Endothelial cell of umbilical vein (primary cell): ENCODE data around the gene ITGB8. TPM values are rescaled to one million over a fixed set of nuclear protein-coding genes. Genes with fewer than 3 reads are reported as not detected.

ENCODE experiments used
- BruUV-seq: library from RNA; stranded (reverse); fragments of 400-500 nt; replicated peaks from 2 replicates; lab custom pipeline; 2021; lab: Mats Ljungman, UMichigan
- CTCF ChIA-PET: fragments of 300-600, 350-600 bp; sonication (Branson Sonifier 250); formaldehyde crosslinking; loops from one replicate; lab custom pipeline; 2021; ENCODE audit warnings: antibody characterized with exemption, inconsistent platforms; lab: Charles Lee
- POLR2A ChIA-PET: fragments of 300-600, 350-600 bp; sonication (Branson Sonifier 250); formaldehyde crosslinking; loops from one replicate; lab custom pipeline; 2021; ENCODE audit warnings: antibody characterized with exemption, inconsistent platforms; lab: Charles Lee
- DNase-seq: peaks from one replicate; pipeline ENCODE4 v3.0.0-alpha.2; 2011; ENCODE audit warnings: low read depth, low spot score
- FAIRE-seq: peaks from 2 replicates; lab custom pipeline; 2011; peaks lifted over from hg19 to GRCh38; lab: Jason Lieb, UNC
- H2AFZ ChIP-seq: 2 replicates; pipeline ENCODE4 v1.6.0; 2012; ENCODE audit warnings: low read depth, low read length, control low read depth, inconsistent platforms
- H3K27ac ChIP-seq: 2 replicates; pipeline ENCODE4 v1.5.1; 2011; ENCODE audit warnings: low read depth, mild to moderate bottlenecking, control low read depth, low read length, moderate library complexity; ENCODE audit not compliant: insufficient read depth
- H3K27me3 ChIP-seq, 2 experiments: 2 replicates each; pipeline versions ENCODE4 v1.6.0 to v1.6.1; 2011; ENCODE audit warnings: low read length in 2 of 2, mixed read lengths in 1 of 2; ENCODE audit not compliant: control insufficient read depth in 2 of 2, insufficient read depth in 2 of 2
- H3K36me3 ChIP-seq, 2 experiments: 2 replicates in 1 of 2; 3 replicates in 1 of 2; pipeline ENCODE4 v1.5.1; 2011; ENCODE audit warnings: low read length in 2 of 2, mild to moderate bottlenecking in 1 of 2, moderate library complexity in 1 of 2; ENCODE audit not compliant: control insufficient read depth in 2 of 2, insufficient read depth in 2 of 2; ENCODE audit errors: extremely low read depth in 1 of 2
- H3K4me1 ChIP-seq: 3 replicates; pipeline ENCODE4 v1.5.1; 2011; ENCODE audit warnings: mild to moderate bottlenecking, low read length; ENCODE audit not compliant: control insufficient read depth, insufficient read depth; ENCODE audit errors: extremely low read depth
- H3K4me2 ChIP-seq: 2 replicates; pipeline ENCODE4 v1.6.1; 2011; ENCODE audit warnings: low read length, control low read depth, mixed read lengths; ENCODE audit not compliant: insufficient read depth
- H3K4me3 ChIP-seq, 3 experiments: fragments of 200-600 bp in 1 of 3; sonication (generic), shearing (Covaris generic) in 1 of 3; replicated peaks in 1 of 3; 2 replicates each; pipeline ENCODE4 v1.5.1; 2011 to 2016; ENCODE audit warnings: control low read depth in 3 of 3, low read length in 3 of 3, mild to moderate bottlenecking in 2 of 3, inconsistent platforms in 1 of 3, low read depth in 1 of 3, moderate library complexity in 1 of 3; ENCODE audit not compliant: insufficient read depth in 1 of 3
- H3K79me2 ChIP-seq: 2 replicates; pipeline ENCODE4 v1.6.0; 2012; ENCODE audit warnings: low read length, inconsistent platforms; ENCODE audit not compliant: control insufficient read depth, insufficient read depth
- H3K9ac ChIP-seq: replicated peaks from 2 replicates; pipeline ENCODE3; 2011; ENCODE audit warnings: low read length, control low read depth; ENCODE audit not compliant: insufficient read depth; ENCODE audit errors: extremely low read depth
- H3K9me1 ChIP-seq: replicated peaks from 3 replicates; pipeline ENCODE4 v1.6.0; 2011; ENCODE audit warnings: mild to moderate bottlenecking, low read length; ENCODE audit not compliant: control insufficient read depth, insufficient read depth; ENCODE audit errors: extremely low read depth
- H3K9me3 ChIP-seq: replicated peaks from 2 replicates; pipeline ENCODE4 v1.5.1; 2012; ENCODE audit warnings: low read length, inconsistent platforms; ENCODE audit not compliant: control insufficient read depth, insufficient read depth
- H4K20me1 ChIP-seq: replicated peaks from 2 replicates; pipeline ENCODE3; 2011; ENCODE audit warnings: mild to moderate bottlenecking, low read length; ENCODE audit not compliant: control insufficient read depth, insufficient read depth; ENCODE audit errors: extremely low read depth
- CTCF ChIP-seq, 2 donors: IDR thresholded peaks; 1 replicate in 1 of 2; 2 replicates in 1 of 2; pipeline ENCODE4 v1.5.1; 2011; ENCODE audit warnings: low read length in 2 of 2, mild to moderate bottlenecking in 2 of 2, moderate library complexity in 2 of 2, control low read depth in 1 of 2, inconsistent platforms in 1 of 2, low read depth in 1 of 2; ENCODE audit not compliant: insufficient read depth in 1 of 2; ENCODE audit errors: extremely low read depth in 1 of 2
- EZH2 ChIP-seq: IDR thresholded peaks from 2 replicates; pipeline ENCODE4 v1.6.1; 2012; ENCODE audit warnings: borderline replicate concordance, low read depth, mild to moderate bottlenecking, moderate library complexity, low read length, inconsistent platforms; ENCODE audit not compliant: severe bottlenecking
- FOS ChIP-seq: IDR thresholded peaks from 2 replicates; pipeline ENCODE4 v1.6.1; 2011; ENCODE audit warnings: mild to moderate bottlenecking, low read length, moderate library complexity, borderline replicate concordance; ENCODE audit not compliant: insufficient read depth
- GATA2 ChIP-seq: IDR thresholded peaks from 2 replicates; pipeline ENCODE4 v1.7.0; 2011; ENCODE audit warnings: low read depth, mild to moderate bottlenecking, moderate library complexity, mixed read lengths, low read length; ENCODE audit not compliant: insufficient read length, insufficient read depth
- JUN ChIP-seq: IDR thresholded peaks from 2 replicates; pipeline ENCODE4 v1.6.1; 2011; ENCODE audit warnings: borderline replicate concordance, low read depth; ENCODE audit not compliant: insufficient read length, insufficient read depth
- MAX ChIP-seq: IDR thresholded peaks from 2 replicates; pipeline ENCODE4 v1.6.1; 2011; ENCODE audit not compliant: insufficient read depth, insufficient read length
- MYC ChIP-seq: IDR thresholded peaks from one replicate; pipeline ENCODE4 v1.6.1; 2011; ENCODE audit warnings: mild to moderate bottlenecking, low read depth, low read length
- POLR2A ChIP-seq: IDR thresholded peaks from 2 replicates; pipeline ENCODE4 v1.6.1; 2012; ENCODE audit warnings: low read depth, mild to moderate bottlenecking, control low read depth, low read length
- POLR2AphosphoS5 ChIP-seq: IDR thresholded peaks from 2 replicates; pipeline ENCODE4 v1.6.1; 2012; ENCODE audit warnings: low read depth, mild to moderate bottlenecking, control low read depth, low read length, moderate library complexity; ENCODE audit not compliant: insufficient read depth
- dilution Hi-C: fragments of 300-500 bp; cut with MboI; formaldehyde crosslinking; loops from one replicate; pipeline ENCODE4 v1.15.0; 2019; ENCODE audit warnings: low sequenced_read_pairs; ENCODE audit not compliant: extremely low pct_ligation_motif_present
- intact Hi-C: fragments of 100-400 bp; cut with micrococcal nuclease; formaldehyde crosslinking; loops from one replicate; pipeline ENCODE4 v1.10.0; 2022
- polyA plus RNA-seq, 4 experiments: library from polyadenylated mRNA; depleted of rRNA in 3 of 4; stranded (reverse) in 3 of 4; unstranded in 1 of 4; fragments of >200 nt; gene quantifications; 2 replicates each; pipeline versions ENCODE4 v1.2.1 to v1.2.3, GENCODE V29; 2011 to 2012; ENCODE audit warnings: missing spikeins in 1 of 4
- total RNA-seq: library from RNA; stranded (reverse); gene quantifications from 2 replicates; pipeline ENCODE4 v1.2.3, GENCODE V29; 2021

ITGB8 gene
- total and polyA plus RNA-seq, 2 donors (not counting 3 experiments of a cell fraction or from before 2014, with no cell fraction given) = 2.9 to 8.2 TPM

GRCh38 chr7:20299145-20299544 is 31.6 kb upstream of the ITGB8 start:
- dilution Hi-C loops = no loop called here

More at GRCh38 chr7:20299145-20299544, 31.6 kb upstream of the ITGB8 start:
- H3K36me3 ChIP-seq = no peaks in the 10 kb centered on the region
- no peak overlapping the region for H3K4me3 ChIP-seq
- H2AFZ ChIP-seq = no peak overlapping the region
- TF ChIP-seq CTCF (IDR thresholded peaks at IDR 0.05; ENCODE audit: extremely low read depth in 1 of 2, insufficient read depth in 1 of 2, low read depth in 1 of 2, low read length in 2 of 2) (no peak), GATA2 (no peak), JUN (no peak), FOS (no peak), MAX (no peak), POLR2A (no peak), EZH2 (no peak), POLR2AphosphoS5 (no peak), MYC (no peak)
- H3K4me1 ChIP-seq = peaks cover 5% of the 10 kb centered on the region
- H3K4me2 ChIP-seq = no peak overlapping the region
- FAIRE-seq (no peak), DNase-seq (no peak)
- H4K20me1 ChIP-seq = no peaks in the 10 kb centered on the region
- POLR2A ChIA-PET = no interaction called here
- CTCF ChIA-PET = interaction anchor here (0.8 to 1.4 kb wide), 5 partner anchors 9 to 585 kb away, joined by 3 to 6 read pairs (median 6); no protein-coding TSS in a partner anchor
- no peaks in the 10 kb centered on the region for H3K79me2 ChIP-seq
- H3K9ac ChIP-seq = no peak overlapping the region
- BruUV-seq = no TSS peak
- no peaks in the 10 kb centered on the region for H3K27me3 ChIP-seq
- H3K9me3 ChIP-seq = no peaks in the 10 kb centered on the region
- H3K9me1 ChIP-seq = no peaks in the 10 kb centered on the region
- intact Hi-C loops = no loop called here
- H3K27ac ChIP-seq = no peak overlapping the region
